ENCODE data around the gene SOX6. TPM values are rescaled to one million over a fixed set of nuclear protein-coding genes. Genes with fewer than 3 reads are reported as not detected.
A peak's percentile ranks its signal among the peaks of the same experiment; 100 is the strongest.

The SOX6 gene
- total RNA-seq, 4 donors from 2014 or later = 25.3 to 42.3 (median 37.4) TPM

- intact Hi-C loops (cut with DNase I; ENCODE audit: low total_unique reads) (loop anchor here (2.0 kb wide), 2 partner anchors 44 to 594 kb away; no protein-coding TSS in a partner anchor), in situ Hi-C loops (cut with MboI; ENCODE audit: low sequenced_read_pairs in 4 of 4) (loop anchor here in 1 of 4 donors (25.0 kb wide), 1 partner anchor 99 kb away; no protein-coding TSS in a partner anchor)
- H3K4me3 ChIP-seq = no peak overlapping the region
- DNase-seq = no peak
- no peak for TF ChIP-seq CTCF (IDR thresholded peaks at IDR 0.05 in 4 of 5, conservative IDR thresholded peaks at IDR 0.05 in 1 of 5)
- TF ChIP-seq POLR2A (IDR thresholded peaks at IDR 0.05) = no peak
- no peak for ATAC-seq
- no peaks in the 10 kb centered on the region for H3K9me3 ChIP-seq
- peaks cover 54 to 57% of the 10 kb centered on the region in 2 donors for H3K4me1 ChIP-seq
- no peaks in the 10 kb centered on the region for H3K36me3 ChIP-seq
- no peaks in the 10 kb centered on the region for H3K27me3 ChIP-seq
- peak overlapping the region; percentile 78 to 83 (median 80) for H3K27ac ChIP-seq
These were observed 343.1 kb downstream of the SOX6 start for GRCh38 chr11:16013242-16013641.

GRCh38 chr11:16012125-16012751 lies 344.1 kb downstream of the SOX6 start:
- no peaks in the 10 kb centered on the region for H3K9me3 ChIP-seq
- H3K4me1 ChIP-seq = peaks cover 49 to 51% of the 10 kb centered on the region in 2 donors
- H3K27me3 ChIP-seq = no peaks in the 10 kb centered on the region
- no peaks in the 10 kb centered on the region for H3K36me3 ChIP-seq
- intact Hi-C loops (cut with DNase I; ENCODE audit: low total_unique reads) = loop anchor here (2.0 kb wide), 2 partner anchors 43 to 595 kb away; no protein-coding TSS in a partner anchor
- in situ Hi-C loops (cut with MboI; ENCODE audit: low sequenced_read_pairs in 4 of 4) = loop anchor here in 1 of 4 donors (25.0 kb wide), 1 partner anchor 100 kb away; no protein-coding TSS in a partner anchor
- peak; percentile 96 for ATAC-seq
- TF ChIP-seq POLR2A (IDR thresholded peaks at IDR 0.05) = peak; percentile 41 to 74
- TF ChIP-seq CTCF (IDR thresholded peaks at IDR 0.05 in 4 of 5, conservative IDR thresholded peaks at IDR 0.05 in 1 of 5) = no peak
- H3K27ac ChIP-seq = peak overlapping the region; percentile 78 to 83 (median 80)
- DNase-seq = peak; percentile 59 to 72
- H3K4me3 ChIP-seq = no peak overlapping the region

GRCh38 chr11:16011396-16011795 lies 344.9 kb downstream of the SOX6 start:
- TF ChIP-seq POLR2A (IDR thresholded peaks at IDR 0.05) (no peak), CTCF (IDR thresholded peaks at IDR 0.05 in 4 of 5, conservative IDR thresholded peaks at IDR 0.05 in 1 of 5) (no peak)
- H3K4me1 ChIP-seq = peaks cover 42 to 45% of the 10 kb centered on the region in 2 donors
- intact Hi-C loops (cut with DNase I; ENCODE audit: low total_unique reads) = no loop called here

GRCh38 chr11:16009021-16009420 lies 347.3 kb downstream of the SOX6 start:
- H3K27me3 ChIP-seq = no peaks in the 10 kb centered on the region
- H3K36me3 ChIP-seq = no peaks in the 10 kb centered on the region
- ATAC-seq = no peak
- no peak overlapping the region for H3K27ac ChIP-seq
- peaks cover 27 to 28% of the 10 kb centered on the region in 2 donors for H3K4me1 ChIP-seq
- H3K9me3 ChIP-seq = no peaks in the 10 kb centered on the region
- H3K4me3 ChIP-seq = no peak overlapping the region
- TF ChIP-seq POLR2A (IDR thresholded peaks at IDR 0.05) (no peak), CTCF (IDR thresholded peaks at IDR 0.05 in 4 of 5, conservative IDR thresholded peaks at IDR 0.05 in 1 of 5) (no peak)
- in situ Hi-C loops (cut with MboI; ENCODE audit: low sequenced_read_pairs in 4 of 4) (loop anchor here in 1 of 4 donors (25.0 kb wide), 1 partner anchor 103 kb away; no protein-coding TSS in a partner anchor), intact Hi-C loops (cut with DNase I; ENCODE audit: low total_unique reads) (no loop called here)
- DNase-seq = no peak

More at GRCh38 chr11:16011396-16011795, 344.9 kb downstream of the SOX6 start:
- no peak for DNase-seq
- Histone ChIP-seq H3K27me3 (no peaks in the 10 kb centered on the region), H3K36me3 (no peaks in the 10 kb centered on the region), H3K4me3 (no peak overlapping the region), H3K27ac (peak overlapping the region; percentile 78 to 83 (median 80)), H3K9me3 (no peaks in the 10 kb centered on the region)
- ATAC-seq = no peak
- in situ Hi-C loops (cut with MboI; ENCODE audit: low sequenced_read_pairs in 4 of 4) = loop anchor here in 1 of 4 donors (25.0 kb wide), 1 partner anchor 101 kb away; no protein-coding TSS in a partner anchor
